Stimulated activated naive CD4-positive, alpha-beta T cell (primary cell): ENCODE results near the gene UNC5A.
"Not testable (repeated sequence)": the region's sequence is repeated elsewhere in the genome, so short reads cannot be mapped to it uniquely, and the experiment has no call there.

Experiments
- DNase-seq, 6 experiments: peaks; one replicate each; lab custom pipeline; 2025; lab: John Stamatoyannopoulos, UW

The UNC5A gene

DNA sequence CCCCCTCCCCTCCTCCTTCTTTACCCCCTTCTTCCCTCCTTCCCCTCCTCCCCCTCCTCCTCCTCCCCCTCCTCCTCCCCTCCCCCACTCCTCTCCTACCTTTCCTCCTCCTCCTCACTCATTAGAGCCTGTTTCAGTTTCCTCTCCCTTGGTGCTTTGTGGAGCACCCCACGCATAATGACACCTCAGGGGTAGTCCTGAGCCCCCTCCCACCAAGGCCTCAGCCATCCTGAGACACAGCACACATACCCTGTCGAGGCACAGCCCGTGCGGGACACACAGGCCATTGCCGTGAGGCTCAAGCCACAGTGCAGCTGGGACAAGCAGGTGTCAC is 53.4 kb downstream of the UNC5A start:
- no peak for DNase-seq

DNA sequence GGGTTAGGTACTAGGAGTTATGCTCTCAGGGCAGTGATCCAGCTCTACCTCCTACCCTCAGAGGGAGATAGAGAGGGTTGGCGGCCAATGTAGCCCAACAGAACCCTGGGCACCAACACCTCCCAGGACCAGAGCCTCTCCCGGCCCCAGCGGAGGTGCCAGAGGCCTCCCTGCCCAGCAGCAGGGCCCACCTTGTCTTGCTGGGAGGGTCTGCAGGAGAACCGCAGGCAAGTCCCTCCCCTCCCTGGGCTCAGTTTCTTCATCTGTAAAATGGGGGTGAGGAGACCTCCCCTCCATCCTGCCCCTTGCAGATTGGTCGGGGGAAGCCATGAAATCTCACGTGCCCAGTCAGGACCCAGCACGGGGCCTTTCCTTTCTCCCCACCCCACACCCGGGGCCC is 54.4 kb downstream of the UNC5A start:
- DNase-seq: no peak

DNA sequence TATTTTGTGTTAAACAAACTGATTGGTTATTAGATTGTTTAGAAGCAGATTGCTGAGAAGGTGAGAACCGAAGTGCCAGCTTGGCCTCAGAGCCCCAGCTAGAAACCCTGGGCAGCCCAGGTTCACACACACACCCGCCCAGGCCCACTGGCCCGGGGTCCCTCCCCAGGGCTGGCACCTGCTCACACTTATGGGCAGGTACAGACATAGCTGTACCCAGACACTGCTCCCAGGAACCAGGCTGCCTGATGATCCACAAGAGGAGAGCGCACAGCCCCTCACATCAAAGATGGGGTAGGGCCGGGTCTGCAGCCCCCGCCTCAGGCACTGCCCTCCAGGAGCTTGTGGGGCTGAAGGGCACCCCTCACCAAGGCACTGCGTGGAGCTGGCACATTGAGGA is 55.6 kb downstream of the UNC5A start:
- DNase-seq: no peak

DNA sequence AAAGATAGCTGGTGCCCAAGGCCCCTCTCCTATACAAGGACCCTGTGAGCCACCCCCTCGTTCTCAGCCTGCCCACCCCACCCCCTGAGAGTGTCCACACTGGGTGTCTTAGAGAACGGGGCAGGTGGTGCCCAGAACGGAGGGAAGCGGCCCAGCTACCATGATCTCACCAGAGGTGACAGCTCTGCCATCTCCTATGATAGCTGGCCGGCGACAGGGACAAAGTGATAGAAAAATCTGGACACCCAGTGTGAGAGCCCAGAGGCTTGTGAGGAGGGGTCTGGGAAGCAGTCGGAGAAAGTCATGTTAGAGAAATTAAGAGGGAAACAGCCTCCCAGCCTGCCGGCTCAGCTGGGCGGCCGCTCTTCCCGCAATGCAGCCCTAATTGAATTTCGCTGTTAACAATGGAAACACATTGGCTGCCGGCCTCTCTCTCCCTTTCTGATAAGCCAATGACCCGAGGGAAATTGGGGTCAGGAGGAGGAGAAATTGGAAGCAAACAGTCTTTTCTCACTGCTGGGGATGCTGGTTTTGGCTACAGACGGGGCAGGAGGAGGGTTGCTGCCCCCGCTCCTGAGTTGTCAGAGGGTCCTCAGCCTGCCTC is 56.5 kb downstream of the UNC5A start:
- no peak for DNase-seq

DNA sequence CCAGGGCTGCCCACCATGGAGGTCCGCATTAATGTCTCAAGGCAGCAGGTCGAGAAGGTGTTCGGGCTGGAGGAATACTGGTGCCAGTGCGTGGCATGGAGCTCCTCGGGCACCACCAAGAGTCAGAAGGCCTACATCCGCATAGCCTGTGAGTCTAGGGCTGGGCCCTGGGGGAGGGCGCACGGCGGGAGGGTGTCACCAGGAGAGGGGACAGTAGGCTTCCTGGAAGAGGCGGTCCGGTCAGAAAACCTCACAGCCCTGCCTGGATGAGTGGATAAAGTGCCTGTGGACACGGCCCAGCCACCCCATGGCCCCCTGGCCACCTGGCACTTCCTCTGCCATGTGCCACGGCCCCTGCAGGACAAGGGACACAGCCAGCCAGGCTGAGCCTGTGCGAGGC is 57.8 kb downstream of the UNC5A start:
- DNase-seq: no peak

DNA sequence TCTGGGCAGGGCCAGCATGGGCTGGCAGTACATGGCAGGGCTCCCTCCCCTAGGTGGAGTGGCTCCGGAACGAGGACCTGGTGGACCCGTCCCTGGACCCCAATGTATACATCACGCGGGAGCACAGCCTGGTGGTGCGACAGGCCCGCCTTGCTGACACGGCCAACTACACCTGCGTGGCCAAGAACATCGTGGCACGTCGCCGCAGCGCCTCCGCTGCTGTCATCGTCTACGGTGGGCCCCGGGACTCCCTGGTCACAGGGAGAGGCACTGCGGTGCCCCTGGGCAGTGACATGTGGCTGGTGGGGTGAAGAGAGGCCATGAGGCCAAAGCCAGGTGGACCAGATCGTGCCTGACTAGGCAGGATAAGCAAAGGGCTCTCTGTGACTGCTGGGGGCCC is 58.4 kb downstream of the UNC5A start:
- no peak for DNase-seq

DNA sequence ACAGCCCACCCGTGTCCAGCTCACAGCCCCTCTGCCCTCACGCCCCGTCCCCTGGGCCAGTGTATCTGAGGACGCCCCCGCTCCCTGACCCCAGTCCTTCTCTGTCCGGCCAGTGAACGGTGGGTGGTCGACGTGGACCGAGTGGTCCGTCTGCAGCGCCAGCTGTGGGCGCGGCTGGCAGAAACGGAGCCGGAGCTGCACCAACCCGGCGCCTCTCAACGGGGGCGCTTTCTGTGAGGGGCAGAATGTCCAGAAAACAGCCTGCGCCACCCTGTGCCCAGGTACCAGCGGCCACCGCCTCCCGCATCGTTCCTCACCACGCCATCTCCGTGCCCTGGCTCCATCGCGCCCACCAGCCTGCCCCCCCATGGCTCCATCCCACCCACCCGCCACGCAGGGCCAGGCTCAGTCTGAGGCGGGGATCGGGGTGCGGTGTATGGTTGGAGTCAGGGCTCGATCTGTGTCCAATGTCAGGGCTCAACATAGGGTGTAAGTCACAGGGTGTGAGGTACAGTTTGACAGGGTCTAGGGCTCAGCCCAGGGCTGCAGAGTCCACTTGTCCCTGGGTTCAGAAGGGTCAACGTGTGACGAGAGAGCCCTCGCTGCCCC is 59.2 kb downstream of the UNC5A start:
- DNase-seq: no peak

DNA sequence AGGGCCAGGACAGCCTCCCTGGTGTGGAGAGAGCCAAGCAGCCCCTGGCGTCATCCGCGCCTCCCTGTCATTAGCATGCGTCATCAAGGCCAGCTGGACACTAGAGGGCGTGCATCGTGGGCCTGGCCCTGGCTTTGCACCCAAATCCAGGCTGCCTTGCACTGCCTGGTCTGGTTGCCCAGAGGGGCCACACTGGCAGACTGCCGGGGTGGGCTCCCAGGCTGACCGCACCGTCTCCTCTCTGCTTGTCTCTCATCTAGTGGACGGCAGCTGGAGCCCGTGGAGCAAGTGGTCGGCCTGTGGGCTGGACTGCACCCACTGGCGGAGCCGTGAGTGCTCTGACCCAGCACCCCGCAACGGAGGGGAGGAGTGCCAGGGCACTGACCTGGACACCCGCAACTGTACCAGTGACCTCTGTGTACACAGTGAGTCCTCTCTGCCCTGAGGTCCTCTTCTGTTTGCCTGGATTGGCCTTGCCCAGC is 59.8 kb downstream of the UNC5A start:
- DNase-seq: no peak

DNA sequence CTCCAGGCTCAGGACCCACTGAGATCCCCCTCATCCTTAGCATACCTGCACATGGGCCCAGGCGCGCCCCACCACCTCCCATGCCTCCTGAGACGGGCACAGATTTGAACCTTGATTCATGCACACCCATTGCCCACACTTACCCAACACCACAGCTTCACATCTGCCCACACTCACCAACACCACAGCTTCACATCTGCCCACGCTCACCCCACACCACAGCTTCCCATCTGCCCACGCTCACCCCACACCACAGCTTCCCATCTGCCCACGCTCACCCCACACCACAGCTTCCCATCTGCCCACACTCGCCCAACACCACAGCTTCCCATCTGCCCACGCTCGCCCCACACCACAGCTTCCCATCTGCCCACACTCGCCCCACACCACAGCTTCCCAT is 60.3 kb downstream of the UNC5A start:
- not testable (repeated sequence) for DNase-seq

DNA sequence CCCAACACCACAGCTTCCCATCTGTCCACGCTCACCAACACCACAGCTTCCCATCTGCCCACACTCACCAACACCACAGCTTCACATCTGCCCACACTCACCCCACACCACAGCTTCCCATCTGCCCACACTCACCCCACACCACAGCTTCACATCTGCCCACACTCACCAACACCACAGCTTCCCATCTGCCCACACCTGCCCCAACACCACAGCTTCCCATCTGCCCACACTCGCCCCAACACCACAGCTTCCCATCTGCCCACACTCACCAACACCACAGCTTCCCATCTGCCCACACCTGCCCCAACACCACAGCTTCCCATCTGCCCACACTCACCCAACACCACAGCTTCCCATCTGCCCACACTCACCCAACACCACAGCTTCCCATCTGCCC is 62.2 kb downstream of the UNC5A start:
- not testable (repeated sequence) for DNase-seq

DNA sequence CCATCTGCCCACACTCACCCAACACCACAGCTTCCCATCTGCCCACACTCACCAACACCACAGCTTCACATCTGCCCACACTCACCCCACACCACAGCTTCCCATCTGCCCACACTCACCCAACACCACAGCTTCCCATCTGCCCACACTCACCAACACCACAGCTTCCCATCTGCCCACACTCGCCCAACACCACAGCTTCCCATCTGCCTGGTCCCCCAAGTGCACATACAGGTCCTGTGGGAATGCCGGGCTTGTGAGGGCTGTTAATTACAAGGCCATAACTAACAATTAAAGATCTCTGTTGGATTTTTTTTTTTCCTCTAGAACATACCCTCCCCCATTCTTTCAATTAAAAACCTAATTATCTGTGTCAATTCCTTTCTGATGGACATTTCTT is 62.7 kb downstream of the UNC5A start:
- not testable (repeated sequence) for DNase-seq

DNA sequence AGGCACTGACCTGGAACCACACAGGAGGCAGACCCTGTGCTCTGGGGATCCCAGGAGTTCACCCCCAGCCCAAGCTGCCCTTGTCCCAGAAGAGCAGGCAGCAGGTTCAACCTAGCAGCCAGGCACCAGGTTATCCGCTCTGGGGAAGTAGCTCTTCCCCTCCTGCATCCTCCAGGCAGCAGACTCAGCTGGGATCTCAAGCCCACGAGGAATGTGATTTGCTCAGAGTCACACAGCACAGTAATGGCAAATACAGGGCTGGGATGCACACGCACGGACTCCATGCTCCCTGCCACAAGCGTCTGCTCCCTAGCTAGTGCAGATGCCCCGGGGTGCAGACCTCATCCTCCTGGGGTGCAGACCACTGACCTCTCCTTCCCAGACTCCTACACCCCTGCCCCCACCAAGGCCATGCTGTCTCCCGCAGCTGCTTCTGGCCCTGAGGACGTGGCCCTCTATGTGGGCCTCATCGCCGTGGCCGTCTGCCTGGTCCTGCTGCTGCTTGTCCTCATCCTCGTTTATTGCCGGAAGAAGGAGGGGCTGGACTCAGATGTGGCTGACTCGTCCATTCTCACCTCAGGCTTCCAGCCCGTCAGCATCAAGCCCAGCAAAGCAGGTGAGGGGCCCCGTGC is 63.3 kb downstream of the UNC5A start:
- DNase-seq: no peak

DNA sequence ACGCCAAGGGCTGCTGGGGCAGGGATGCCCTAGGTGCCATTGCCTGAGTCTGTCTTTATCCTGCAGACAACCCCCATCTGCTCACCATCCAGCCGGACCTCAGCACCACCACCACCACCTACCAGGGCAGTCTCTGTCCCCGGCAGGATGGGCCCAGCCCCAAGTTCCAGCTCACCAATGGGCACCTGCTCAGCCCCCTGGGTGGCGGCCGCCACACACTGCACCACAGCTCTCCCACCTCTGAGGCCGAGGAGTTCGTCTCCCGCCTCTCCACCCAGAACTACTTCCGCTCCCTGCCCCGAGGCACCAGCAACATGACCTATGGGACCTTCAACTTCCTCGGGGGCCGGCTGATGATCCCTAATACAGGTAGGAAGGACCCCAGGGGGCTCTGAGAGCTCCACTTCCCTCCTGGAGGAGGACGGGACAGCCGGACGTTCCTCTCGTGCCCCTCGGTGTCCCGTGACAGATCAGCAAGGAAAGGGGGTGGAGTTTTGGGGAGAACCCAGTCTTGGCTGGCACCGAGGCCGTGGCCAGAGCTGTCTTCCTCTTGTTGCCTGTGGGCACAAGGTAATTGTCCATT is 63.9 kb downstream of the UNC5A start:
- DNase-seq: no peak

DNA sequence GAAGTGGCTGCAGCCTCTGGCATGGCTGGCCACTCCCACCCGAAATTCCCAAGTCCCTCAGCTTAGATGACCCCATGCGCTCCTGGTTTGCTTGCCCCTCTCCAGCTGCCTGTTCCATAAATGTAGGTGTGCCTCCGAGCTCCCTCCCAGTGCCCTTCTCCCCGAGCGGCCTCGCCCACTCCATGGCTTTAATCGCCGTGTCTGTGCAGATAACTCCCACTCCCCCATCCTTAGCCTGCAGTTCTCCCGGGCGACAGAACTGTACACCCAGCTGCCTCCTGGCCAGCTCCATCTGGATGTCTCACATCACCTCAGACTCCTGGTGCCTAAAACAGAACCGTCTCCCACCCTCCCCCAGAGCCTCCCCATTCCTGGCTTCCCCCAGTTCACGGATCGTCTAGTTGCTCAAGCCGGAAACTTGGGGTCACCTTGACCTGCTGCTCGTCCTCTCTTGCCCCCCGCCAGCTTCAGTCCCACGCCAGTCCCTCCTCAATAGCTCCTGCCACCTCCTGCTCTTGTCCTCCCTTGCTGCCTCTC is 64.7 kb downstream of the UNC5A start:
- DNase-seq: no peak

DNA sequence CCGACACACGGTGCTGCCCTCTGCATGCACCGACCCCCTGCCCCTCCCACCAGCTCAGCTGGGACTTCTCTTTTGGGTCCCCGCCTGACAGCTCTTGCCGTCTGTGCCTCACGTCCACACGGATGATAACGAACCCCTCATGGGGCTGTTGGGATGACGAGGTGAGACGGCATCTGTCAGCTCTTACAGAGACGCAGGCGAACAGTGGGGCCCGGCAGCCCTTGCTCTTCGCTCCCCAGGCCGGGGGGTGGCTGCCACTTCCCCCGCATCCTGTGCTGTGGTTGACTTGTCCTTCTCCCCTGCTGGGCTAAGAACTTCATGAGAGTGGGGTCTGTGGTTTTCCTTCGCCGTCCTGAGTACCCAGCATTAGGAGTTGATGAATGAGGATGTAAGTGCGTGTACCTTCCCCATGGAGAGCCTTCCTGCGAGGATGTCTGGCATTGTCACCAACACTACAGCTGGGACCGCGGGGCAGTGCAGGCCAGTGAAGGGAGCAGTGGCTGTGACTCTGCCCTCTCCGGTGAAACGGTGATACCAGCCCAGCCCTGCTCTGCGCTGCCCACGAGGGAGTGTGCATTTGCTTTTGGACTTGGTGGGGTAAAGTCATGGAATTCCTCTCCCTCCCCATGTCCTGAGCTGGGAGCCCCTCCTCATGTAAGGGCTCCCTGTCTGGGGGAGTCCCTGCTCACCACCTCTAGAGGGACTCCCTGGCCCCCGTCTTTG is 65.6 kb downstream of the UNC5A start:
- no peak for DNase-seq

DNA sequence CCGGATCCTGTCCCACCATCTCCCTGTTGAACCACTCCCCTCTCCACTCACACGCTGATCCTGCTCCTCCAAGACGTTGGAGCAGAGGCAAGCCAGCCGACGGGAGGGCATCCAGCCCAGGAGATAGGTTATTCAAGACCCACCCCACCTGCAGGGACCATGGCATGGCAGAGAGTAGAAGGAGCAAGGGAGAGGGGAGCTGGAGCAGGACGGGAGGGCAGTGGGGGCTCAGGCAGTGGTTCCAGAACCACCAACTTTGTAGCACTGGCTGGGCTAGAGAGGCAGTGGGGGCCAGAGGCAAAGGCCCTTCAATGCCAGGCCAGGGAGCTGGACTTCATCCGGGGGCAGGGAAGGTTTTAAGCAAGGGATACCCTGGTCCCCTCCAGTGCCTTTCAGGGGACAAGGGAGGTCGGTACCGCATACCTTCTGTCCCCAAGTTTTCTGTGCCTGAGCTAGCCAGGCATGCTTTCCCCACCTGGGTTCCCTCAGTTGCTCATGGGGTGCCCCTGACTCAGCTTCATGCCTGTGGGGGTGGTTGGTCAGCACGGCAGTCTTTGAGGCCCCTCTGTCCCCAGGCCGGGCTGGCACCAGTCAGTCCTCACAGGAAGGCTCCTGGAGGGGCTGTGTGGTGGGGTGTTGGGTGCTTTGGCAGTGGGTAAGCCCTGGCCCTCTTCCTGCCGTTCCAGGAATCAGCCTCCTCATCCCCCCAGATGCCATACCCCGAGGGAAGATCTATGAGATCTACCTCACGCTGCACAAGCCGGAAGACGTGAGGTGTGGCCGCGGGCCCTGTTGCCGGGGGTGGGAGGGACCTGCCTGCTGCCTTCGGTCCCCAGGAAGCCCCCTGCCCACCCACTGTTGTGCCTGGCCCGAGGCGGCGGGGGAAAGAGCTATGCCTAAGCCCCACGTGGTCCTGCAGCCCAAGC is 66.4 kb downstream of the UNC5A start:
- DNase-seq: no peak

DNA sequence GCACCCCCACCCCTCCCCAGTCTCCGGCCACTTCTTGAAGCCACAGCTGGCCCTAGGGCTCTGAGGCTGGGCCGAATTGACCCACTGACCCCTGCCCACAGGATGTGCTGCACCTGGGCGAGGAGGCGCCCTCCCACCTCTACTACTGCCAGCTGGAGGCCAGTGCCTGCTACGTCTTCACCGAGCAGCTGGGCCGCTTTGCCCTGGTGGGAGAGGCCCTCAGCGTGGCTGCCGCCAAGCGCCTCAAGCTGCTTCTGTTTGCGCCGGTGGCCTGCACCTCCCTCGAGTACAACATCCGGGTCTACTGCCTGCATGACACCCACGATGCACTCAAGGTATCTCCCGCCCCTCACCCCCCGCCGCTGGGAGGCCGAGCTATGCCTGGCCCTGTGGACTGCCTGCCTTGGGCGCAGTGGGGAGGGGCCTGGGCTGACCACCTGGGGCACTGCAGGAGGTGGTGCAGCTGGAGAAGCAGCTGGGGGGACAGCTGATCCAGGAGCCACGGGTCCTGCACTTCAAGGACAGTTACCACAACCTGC is 67.5 kb downstream of the UNC5A start:
- DNase-seq: no peak

DNA sequence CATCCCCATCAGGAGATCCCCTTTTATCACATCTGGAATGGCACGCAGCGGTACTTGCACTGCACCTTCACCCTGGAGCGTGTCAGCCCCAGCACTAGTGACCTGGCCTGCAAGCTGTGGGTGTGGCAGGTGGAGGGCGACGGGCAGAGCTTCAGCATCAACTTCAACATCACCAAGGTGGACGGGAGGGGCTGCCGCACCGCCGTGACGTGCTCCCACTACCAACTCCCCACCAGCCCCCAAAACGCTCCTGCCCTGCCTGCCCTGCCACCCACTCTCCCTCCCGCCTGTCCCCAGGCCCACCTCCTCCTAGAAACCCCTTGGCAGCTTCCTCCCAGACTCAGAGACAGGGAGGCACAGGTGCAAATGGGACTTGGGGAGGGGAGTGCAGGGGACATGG is 68.1 kb downstream of the UNC5A start:
- no peak for DNase-seq

DNA sequence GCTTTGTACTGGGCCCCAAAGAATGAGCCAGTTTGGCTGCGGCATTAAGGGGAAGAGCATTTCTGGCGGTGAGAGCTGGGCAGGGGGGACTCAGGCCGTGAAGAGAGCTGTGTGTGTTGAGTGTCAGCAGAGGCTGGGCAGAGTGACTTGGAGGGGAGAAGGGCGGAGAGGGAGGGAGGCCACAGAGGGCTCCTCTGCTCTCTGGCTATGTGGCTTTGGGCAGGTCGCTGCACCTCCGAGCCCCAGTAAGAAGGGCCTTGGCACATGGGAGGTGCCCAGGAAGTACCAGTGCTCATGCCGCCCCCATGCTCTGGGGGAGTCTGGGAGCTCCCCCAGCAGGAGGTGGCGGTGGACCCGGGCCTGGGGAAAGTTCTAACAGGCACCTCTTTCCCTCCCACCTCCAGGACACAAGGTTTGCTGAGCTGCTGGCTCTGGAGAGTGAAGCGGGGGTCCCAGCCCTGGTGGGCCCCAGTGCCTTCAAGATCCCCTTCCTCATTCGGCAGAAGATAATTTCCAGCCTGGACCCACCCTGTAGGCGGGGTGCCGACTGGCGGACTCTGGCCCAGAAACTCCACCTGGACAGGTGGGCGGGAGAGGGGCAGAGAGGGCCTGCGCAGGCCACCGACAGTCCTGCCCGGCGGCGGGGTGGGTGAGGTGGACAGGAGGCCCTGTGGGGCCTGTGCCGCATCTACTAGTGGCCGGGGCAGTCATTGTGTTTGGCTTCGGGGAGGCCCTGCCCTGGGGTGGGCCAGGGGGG is 68.7 kb downstream of the UNC5A start:
- no peak for DNase-seq

DNA sequence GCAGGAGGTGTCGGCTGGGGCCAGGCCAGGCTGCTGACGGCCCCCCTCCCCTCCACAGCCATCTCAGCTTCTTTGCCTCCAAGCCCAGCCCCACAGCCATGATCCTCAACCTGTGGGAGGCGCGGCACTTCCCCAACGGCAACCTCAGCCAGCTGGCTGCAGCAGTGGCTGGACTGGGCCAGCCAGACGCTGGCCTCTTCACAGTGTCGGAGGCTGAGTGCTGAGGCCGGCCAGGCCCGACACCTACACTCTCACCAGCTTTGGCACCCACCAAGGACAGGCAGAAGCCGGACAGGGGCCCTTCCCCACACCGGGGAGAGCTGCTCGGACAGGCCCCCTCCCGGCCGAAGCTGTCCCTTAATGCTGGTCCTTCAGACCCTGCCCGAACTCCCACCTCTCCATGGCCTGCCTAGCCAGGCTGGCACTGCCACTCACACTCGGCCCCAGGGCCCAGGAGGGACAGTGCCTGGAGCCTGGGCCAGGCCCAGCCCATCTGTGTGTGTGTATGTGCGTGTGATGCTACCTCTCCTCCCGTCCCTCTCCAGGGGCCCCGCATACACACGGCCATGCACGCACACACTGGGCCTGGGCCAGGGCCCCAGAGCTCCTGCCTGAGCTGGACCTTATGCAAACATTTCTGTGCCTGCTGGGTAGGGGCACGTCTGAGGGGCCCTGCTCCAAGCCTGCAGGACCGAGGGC is 69.5 kb downstream of the UNC5A start:
- DNase-seq: no peak
